T follicular helper cell (primary cell): ENCODE measurements around the gene RPS6KB2.
"Not testable (repeated sequence)": the region's sequence is repeated elsewhere in the genome, so short reads cannot be mapped to it uniquely, and the experiment has no call there.

Experiments
- DNase-seq: peaks from one replicate; pipeline ENCODE4 v3.0.0-alpha.2; 2020; ENCODE audit warnings: low read depth

The RPS6KB2 gene

GRCh38 chr11:67466962-67467771 lies 38.9 kb downstream of the RPS6KB2 start:
- DNase-seq: no peak

GRCh38 chr11:67468056-67468455 lies 39.8 kb downstream of the RPS6KB2 start:
- no peak for DNase-seq

- DNase-seq: no peak
Observed at GRCh38 chr11:67468456-67468758, 40.1 kb downstream of the RPS6KB2 start.

- peak; percentile 90 for DNase-seq
Observed at GRCh38 chr11:67468759-67469507, 40.6 kb downstream of the RPS6KB2 start, which contains the start of gene TMEM134. Gene TMEM134 (minus strand): TSS chr11:67469251. CDS start chr11:67469192, 59 bp downstream.

GRCh38 chr11:67469508-67469811 lies 41.2 kb downstream of the RPS6KB2 start:
- no peak for DNase-seq

GRCh38 chr11:67470337-67471002 lies 42.2 kb downstream of the RPS6KB2 start:
- no peak for DNase-seq

GRCh38 chr11:67472882-67473281 lies 44.6 kb downstream of the RPS6KB2 start:
- DNase-seq: no peak

- not testable (repeated sequence) for DNase-seq
Observed at GRCh38 chr11:67476692-67477091, 48.4 kb downstream of the RPS6KB2 start.

- DNase-seq: not testable (repeated sequence)
Observed at GRCh38 chr11:67477344-67478050, 49.2 kb downstream of the RPS6KB2 start.

- DNase-seq: no peak
Observed at GRCh38 chr11:67482275-67482826, 54.1 kb downstream of the RPS6KB2 start.

- DNase-seq: peak; percentile 97
Observed at GRCh38 chr11:67482827-67483798, 54.8 kb downstream of the RPS6KB2 start, which contains the start of gene AIP. Gene AIP (plus strand): TSS chr11:67483026. CDS start chr11:67483159, 133 bp downstream.

GRCh38 chr11:67483831-67484665 lies 55.8 kb downstream of the RPS6KB2 start:
- DNase-seq: no peak

GRCh38 chr11:67484847-67485311 lies 56.6 kb downstream of the RPS6KB2 start:
- DNase-seq: no peak
